K562 (cell line): ENCODE results near the gene GUCY2D. TPM values are rescaled to one million over a fixed set of nuclear protein-coding genes. Genes with fewer than 3 reads are reported as not detected.

Experiments
- ATAC-seq: fragments of 200-7000 bp; cut with Tn5 transposase; 3 replicates; pipeline ENCODE4 v1.9.1; 2020; ENCODE audit warnings: moderate library complexity
- BruUV-seq: library from RNA; stranded (reverse); fragments of 400-500 nt; replicated peaks from 2 replicates; lab custom pipeline; 2021; lab: Mats Ljungman, UMichigan
- CTCF ChIA-PET: fragments of 300-600 bp; formaldehyde crosslinking; extraction: SDS; loops from one replicate; lab custom pipeline; 2021; ENCODE audit warnings: low intra/inter-chr PET ratio; lab: Yijun Ruan, JAX
- POLR2A ChIA-PET: fragments of 300-600, 350-650 bp; sonication (Branson Sonifier 250); formaldehyde crosslinking; extraction: SDS; loops from one replicate; lab custom pipeline; 2021; ENCODE audit warnings: antibody characterized with exemption, inconsistent platforms; lab: Yijun Ruan, JAX
- DNase-seq, 4 experiments: peaks; one replicate each; pipeline versions ENCODE4 v3.0.0 to v3.0.0-alpha.2; 2011 to 2018; ENCODE audit warnings: low spot score in 3 of 4, mixed read lengths in 3 of 4; ENCODE audit errors: extremely low read depth in 1 of 4
- FAIRE-seq: peaks from 2 replicates; lab custom pipeline; 2011; peaks lifted over from hg19 to GRCh38; lab: Jason Lieb, UNC
- H2AFZ ChIP-seq: 2 replicates; pipeline ENCODE4 v1.6.0; 2011; ENCODE audit warnings: low read depth, low read length, control low read depth, inconsistent platforms
- H3K27ac ChIP-seq: fragments of 200-600 bp; 3 replicates; pipeline ENCODE4 v1.8.0; 2011; ENCODE audit warnings: low read depth, mild to moderate bottlenecking, control low read depth, inconsistent platforms, low read length, moderate library complexity, mixed read lengths; ENCODE audit errors: extremely low read depth
- H3K27me3 ChIP-seq, 2 experiments: fragments of 300-600 bp in 1 of 2; 2 replicates in 1 of 2; 3 replicates in 1 of 2; pipeline versions ENCODE4 v1.6.0 to v1.8.0; 2011; ENCODE audit warnings: inconsistent platforms in 2 of 2, low read length in 2 of 2, mild to moderate bottlenecking in 1 of 2, mixed read lengths in 1 of 2, moderate library complexity in 1 of 2; ENCODE audit not compliant: control insufficient read depth in 2 of 2, insufficient read depth in 2 of 2
- H3K36me3 ChIP-seq: fragments of 300-600 bp; 3 replicates; pipeline ENCODE4 v1.8.0; 2011; ENCODE audit warnings: mild to moderate bottlenecking, low read length, inconsistent platforms; ENCODE audit not compliant: control insufficient read depth, insufficient read depth
- H3K4me1 ChIP-seq, 2 experiments: fragments of 200-600 bp in 1 of 2; replicated peaks in 1 of 2; 2 replicates in 1 of 2; 3 replicates in 1 of 2; pipeline versions ENCODE4 v1.5.1 to v1.8.0; 2011; ENCODE audit warnings: inconsistent platforms in 2 of 2, low read length in 2 of 2, mild to moderate bottlenecking in 1 of 2, mixed read lengths in 1 of 2, moderate library complexity in 1 of 2; ENCODE audit not compliant: control insufficient read depth in 2 of 2, insufficient read depth in 2 of 2
- H3K4me2 ChIP-seq: 2 replicates; pipeline ENCODE4 v1.6.1; 2011; ENCODE audit warnings: low read length, control low read depth, inconsistent platforms, mixed read lengths; ENCODE audit not compliant: insufficient read depth
- H3K4me3 ChIP-seq: fragments of 200-600 bp; sonication (generic), shearing (Covaris generic); 2 replicates; pipeline ENCODE4 v1.5.1; 2016; ENCODE audit warnings: control low read depth, inconsistent platforms
- H3K79me2 ChIP-seq: fragments of 200-600 bp; 3 replicates; pipeline ENCODE4 v1.8.0; 2011; ENCODE audit warnings: low read length, inconsistent platforms; ENCODE audit not compliant: control insufficient read depth, insufficient read depth
- H3K9ac ChIP-seq, 2 experiments: 2 replicates each; pipeline versions ENCODE4 v1.6.0 to v1.6.1; 2011; ENCODE audit warnings: low read depth in 2 of 2, low read length in 2 of 2, control low read depth in 1 of 2, inconsistent platforms in 1 of 2, mild to moderate bottlenecking in 1 of 2, mixed read lengths in 1 of 2; ENCODE audit not compliant: insufficient read depth in 1 of 2
- H3K9me1 ChIP-seq: one replicate; pipeline ENCODE4 v1.6.0; 2011; ENCODE audit warnings: inconsistent platforms, mild to moderate bottlenecking, low read length, moderate library complexity; ENCODE audit not compliant: control insufficient read depth, insufficient read depth
- H3K9me3 ChIP-seq: replicated peaks from 2 replicates; pipeline ENCODE4 v1.5.1; 2011; ENCODE audit warnings: low read depth, low read length, inconsistent platforms; ENCODE audit not compliant: control insufficient read depth, insufficient read depth
- H4K20me1 ChIP-seq: replicated peaks from 2 replicates; pipeline ENCODE4 v1.6.1; 2011; ENCODE audit warnings: low read length, inconsistent platforms, mixed read lengths; ENCODE audit not compliant: control insufficient read depth, insufficient read depth
- AFF1 ChIP-seq, 2 experiments: fragments of 450-650 bp; IDR thresholded peaks; 2 replicates each; pipeline ENCODE4 v1.6.1; 2018; ENCODE audit warnings: mild to moderate bottlenecking in 2 of 2, low read depth in 1 of 2; ENCODE audit not compliant: partially characterized antibody in 2 of 2
- CTBP1 ChIP-seq: fragments of 450-650 bp; IDR thresholded peaks from 2 replicates; pipeline ENCODE4 v1.6.1; 2016; ENCODE audit warnings: borderline replicate concordance
- WGBS: fragments of 100-300 bp; shearing (Covaris generic); methylation state at CpG from one replicate; pipeline ENCODE4 v1.1.6; 2016; ENCODE audit warnings: low coverage, mixed read lengths; ENCODE audit not compliant: insufficient coverage; ENCODE audit errors: missing lambda C conversion rate; 5-methylcytosine and 5-hydroxymethylcytosine counted together
- in situ Hi-C: fragments of 300-500 bp; cut with MboI; formaldehyde crosslinking; loops from 4 replicates; pipeline ENCODE4 v1.15.0; 2018; ENCODE audit warnings: inconsistent platforms, mixed read lengths
- intact Hi-C: fragments of 100-400 bp; cut with micrococcal nuclease; formaldehyde crosslinking; loops from 2 replicates; pipeline ENCODE4 v1.14.2; 2022
- polyA plus RNA-seq, 8 experiments: library from polyadenylated mRNA; depleted of rRNA in 4 of 8; stranded (reverse) in 5 of 8; unstranded in 3 of 8; fragments of >200 nt; fragmentation: Nextera tagmentation in 2 of 8; fragmentation: Illumina TruSeq in 1 of 8; extraction: Ambion mirVana in 2 of 8; extraction: Trizol in 1 of 8; gene quantifications; 2 replicates each; pipeline versions ENCODE4 v1.2.1 to v1.2.3, GENCODE V29; 2011 to 2014; ENCODE audit warnings: inconsistent platforms in 1 of 8, missing spikeins in 1 of 8
- total RNA-seq, 7 experiments: library from RNA; depleted of rRNA in 6 of 7; stranded (reverse); fragments of >200 nt in 6 of 7; fragmentation: Illumina TruSeq in 2 of 7; extraction: Trizol in 2 of 7; gene quantifications; 2 replicates each; pipeline versions ENCODE4 v1.2.1 to v1.2.3, GENCODE V29; 2011 to 2021; ENCODE audit warnings: low replicate concordance in 1 of 7

GUCY2D gene
- total and polyA plus RNA-seq, 9 of the 15 experiments (the other 6 are each of a cell fraction or from before 2014, with no cell fraction given), result 0.05 TPM; not detected in 8

DNA sequence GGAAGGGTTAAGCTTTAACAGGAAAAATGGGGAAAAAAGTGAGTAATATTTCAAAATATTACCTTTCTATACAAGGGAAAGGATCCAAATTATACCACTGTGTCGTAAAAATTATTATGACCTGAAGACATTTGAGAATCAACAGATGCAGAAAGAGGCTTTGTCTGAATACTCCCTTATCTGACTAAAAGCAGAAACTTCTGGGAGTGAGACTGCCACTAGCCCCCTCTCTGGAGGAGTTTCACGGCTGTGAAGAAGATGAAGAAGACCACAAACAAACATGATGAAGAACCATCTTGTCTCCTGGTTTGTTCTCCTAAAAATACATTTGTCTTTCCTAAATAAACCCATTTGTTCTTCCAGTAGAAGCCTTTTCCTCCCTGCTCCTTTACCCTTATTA, 41.0 kb upstream of the GUCY2D start:
- Histone ChIP-seq H3K9ac (no peak overlapping the region), H2AFZ (no peak overlapping the region), H3K4me1 (no peaks in the 10 kb centered on the region; a peak in 1 of 5 replicates), H3K4me2 (no peak overlapping the region), H3K79me2 (no peaks in the 10 kb centered on the region), H3K36me3 (no peaks in the 10 kb centered on the region), H3K9me1 (no peaks in the 10 kb centered on the region), H3K9me3 (no peaks in the 10 kb centered on the region), H4K20me1 (no peaks in the 10 kb centered on the region), H3K27me3 (peaks cover 3 to 5% of the 10 kb centered on the region in 2 experiments; a peak in 2 of 5 replicates), H3K4me3 (no peak overlapping the region), H3K27ac (no peak overlapping the region)
- CTCF ChIA-PET, result no interaction called here
- POLR2A ChIA-PET, result interaction anchor here (1.7 to 1.9 kb wide), 2 partner anchors 17 to 19 kb away, joined by 5 to 7 read pairs; no protein-coding TSS in a partner anchor
- 0% methylated on average over 2 of the region's 2 CpGs for WGBS
- no peak for ATAC-seq
- TF ChIP-seq CTBP1 (no peak), AFF1 (IDR thresholded peaks at IDR 0.05; ENCODE audit: low read depth in 1 of 2, partially characterized antibody in 2 of 2) (no peak)
- no TSS peak for BruUV-seq
- DNase-seq, result no peak
- no peak for FAIRE-seq
- intact Hi-C loops (no loop called here), in situ Hi-C loops (no loop called here)
